K562 treated with DMSO at 1 percent for 24 hours (cell line): ENCODE measurements around the gene BRCA2. TPM values are rescaled to one million over a fixed set of nuclear protein-coding genes. Genes with fewer than 3 reads are reported as not detected.

Experiments used
- total RNA-seq: library from RNA; unstranded; fragments of 300-600 nt; gene quantifications from 2 replicates; pipeline ENCODE4 v1.2.3, GENCODE V29; 2022; ENCODE audit warnings: low read depth; ENCODE audit not compliant: insufficient read depth

BRCA2 gene
- 2.6 and 3.9 TPM in 2 replicates for total RNA-seq

GRCh38 chr13:32315238-32316027 is at the start of gene BRCA2, which contains the start of gene ZAR1L:
BRCA2 (plus strand) TSS chr13:32315508; CDS start chr13:32316461, 953 bp downstream.
ZAR1L (minus strand) TSS chr13:32315363; CDS start chr13:32311925, 3,438 bp downstream.

GRCh38 chr13:32427852-32428580 is 112.7 kb downstream of the BRCA2 start, which contains the start of gene N4BP2L1:
N4BP2L1 (minus strand) TSS chr13:32428130; CDS start chr13:32428082, 48 bp downstream.

Other genes with a start within 250 kb of the BRCA2 start
- gene ZAR1L, start 145 bp upstream of the BRCA2 start, total RNA-seq = not detected in 2 replicates
- gene N4BP2L1, start 112.6 kb downstream of the BRCA2 start, total RNA-seq = not detected in 2 replicates
- gene N4BP2L2, start 223.3 kb downstream of the BRCA2 start, total RNA-seq = 13.9 and 14.8 TPM in 2 replicates